HG03135 (cell line): Measurements from ENCODE around the gene PRPF18.

ENCODE experiments used
- ATAC-seq: cut with Tn5 transposase; IDR thresholded peaks from one replicate; pipeline ENCODE4 v1.9.1; 2021; ENCODE audit warnings: mild to moderate bottlenecking, moderate library complexity; ENCODE audit not compliant: unreplicated experiment

Gene PRPF18

GRCh38 chr10:13637303-13637856 is 50.6 kb downstream of the PRPF18 start:
- no peak for ATAC-seq

DNA sequence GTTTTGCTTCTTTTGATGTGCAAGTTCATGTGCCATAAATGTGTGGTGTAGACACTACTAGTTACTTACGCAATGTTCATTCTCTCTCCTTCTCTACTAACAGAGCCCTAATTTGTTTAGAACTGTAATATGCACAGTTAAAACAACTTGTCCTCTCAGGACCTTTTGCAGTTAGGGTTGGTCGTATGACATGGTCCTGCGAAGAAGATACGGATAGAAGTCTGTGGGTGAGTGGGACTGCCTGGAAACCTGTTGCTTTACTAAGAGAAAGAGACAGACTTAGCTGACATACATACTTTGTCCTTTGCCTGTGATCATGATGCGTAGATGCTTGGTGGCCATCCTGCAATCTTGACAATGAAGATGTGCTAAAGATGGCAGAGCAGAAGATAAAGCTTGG is 51.1 kb downstream of the PRPF18 start:
- ATAC-seq, result no peak

- ATAC-seq, result no peak
Observed at GRCh38 chr10:13642293-13642692, 55.5 kb downstream of the PRPF18 start.

DNA sequence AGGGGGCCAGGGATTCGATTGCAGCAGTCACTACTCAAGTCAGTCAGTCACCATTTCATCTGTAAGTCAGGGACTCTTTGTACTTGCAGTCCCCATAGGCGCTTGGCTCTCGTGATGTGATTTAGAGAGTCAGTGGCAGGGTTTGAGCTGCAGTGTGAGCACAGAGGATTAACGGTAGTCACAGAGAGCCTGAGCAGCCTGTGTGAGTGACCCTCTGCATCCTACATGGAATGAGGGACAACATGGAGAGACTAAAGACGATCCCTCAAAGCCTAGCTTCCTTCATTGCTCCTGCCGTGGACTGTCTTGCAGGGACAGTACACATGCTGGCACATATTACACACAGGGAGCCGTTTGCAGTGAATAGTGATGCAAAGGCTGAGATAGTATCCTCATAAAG is 56.3 kb downstream of the PRPF18 start:
- ATAC-seq, result no peak

DNA sequence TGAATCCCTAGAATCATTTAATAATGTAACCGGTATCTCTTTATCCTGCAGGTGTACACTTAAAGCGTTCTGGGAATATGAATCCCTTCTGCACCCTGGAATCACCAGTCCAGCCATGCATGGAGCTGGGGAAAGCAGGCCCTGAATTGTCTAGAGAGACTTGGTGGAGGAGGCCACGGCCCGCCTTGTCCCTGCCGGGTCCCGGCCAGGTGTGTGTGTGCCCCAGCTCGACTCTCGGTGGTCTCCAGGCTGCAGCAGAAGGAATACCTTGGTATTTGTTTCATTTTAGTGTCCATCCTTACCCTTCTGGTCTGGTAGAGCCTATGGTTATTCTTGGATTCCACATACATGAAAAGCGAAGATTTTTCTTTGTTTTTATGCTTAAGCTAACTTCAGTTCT is 58.1 kb downstream of the PRPF18 start:
- no peak for ATAC-seq

DNA sequence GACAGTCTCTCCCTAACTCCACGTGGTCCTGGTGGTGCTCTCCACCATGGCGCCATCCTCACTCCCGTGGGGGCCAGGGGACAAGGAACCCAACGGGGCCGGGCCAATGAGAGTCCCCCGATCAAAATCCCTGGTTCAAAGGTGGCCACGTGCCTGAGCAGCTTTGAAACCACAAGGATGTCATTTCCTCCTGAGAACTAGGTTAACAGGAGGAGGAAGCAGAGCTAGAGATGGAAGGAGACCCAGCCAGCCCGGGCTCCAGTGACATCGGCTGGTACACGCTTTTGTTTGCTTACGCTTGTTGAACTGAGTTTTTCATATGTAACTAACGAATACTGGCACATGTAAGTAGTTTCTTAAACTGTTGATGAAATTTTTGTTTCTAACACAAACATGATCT is 61.7 kb downstream of the PRPF18 start:
- ATAC-seq, result no peak

- ATAC-seq, result no peak
Observed at GRCh38 chr10:13649844-13650520, 63.2 kb downstream of the PRPF18 start.

DNA sequence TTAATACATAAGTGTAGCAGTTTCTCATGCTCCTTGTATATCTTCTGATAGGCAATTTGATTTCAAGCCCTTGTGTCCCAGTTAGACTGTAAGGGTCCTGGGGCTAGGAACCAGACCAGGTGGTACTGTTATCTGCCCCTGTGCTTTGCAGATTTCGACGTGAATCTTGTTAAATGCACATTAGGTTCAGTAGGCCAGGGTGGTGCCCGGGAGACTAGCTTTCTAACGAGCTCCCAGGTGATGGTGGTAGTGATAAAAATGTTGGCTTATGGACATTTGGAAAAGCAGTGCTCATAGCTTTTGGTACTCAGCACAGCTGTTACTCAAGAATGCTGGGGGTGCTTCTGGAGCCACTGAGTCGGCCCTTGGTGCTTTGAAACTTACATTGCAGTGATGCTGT is 64.2 kb downstream of the PRPF18 start:
- no peak for ATAC-seq

- ATAC-seq, result no peak
Observed at GRCh38 chr10:13651969-13652720, 65.4 kb downstream of the PRPF18 start.

DNA sequence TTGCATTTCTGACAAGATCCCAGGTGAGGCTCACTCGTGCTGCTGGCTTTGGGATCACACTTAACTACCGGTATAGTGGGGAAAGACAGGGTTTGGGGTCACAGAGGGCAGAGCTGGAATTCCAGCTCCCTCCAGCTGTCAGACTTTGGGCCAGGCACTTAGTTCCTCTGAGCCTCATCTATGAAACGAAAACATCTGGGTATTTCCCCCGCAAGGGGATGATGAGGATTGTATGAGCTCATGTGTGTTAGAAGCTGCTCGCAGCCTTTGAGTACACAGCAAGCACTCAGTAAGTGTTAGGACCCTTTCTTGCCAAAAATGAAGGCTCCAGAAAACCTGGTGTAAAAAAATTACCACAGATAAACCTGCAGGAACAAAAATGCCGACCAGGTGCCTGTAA is 66.1 kb downstream of the PRPF18 start:
- ATAC-seq, result no peak

- ATAC-seq, result no peak
Observed at GRCh38 chr10:13654118-13654830, 67.5 kb downstream of the PRPF18 start.

GRCh38 chr10:13654846-13655245 is 68.1 kb downstream of the PRPF18 start:
- ATAC-seq, result no peak

DNA sequence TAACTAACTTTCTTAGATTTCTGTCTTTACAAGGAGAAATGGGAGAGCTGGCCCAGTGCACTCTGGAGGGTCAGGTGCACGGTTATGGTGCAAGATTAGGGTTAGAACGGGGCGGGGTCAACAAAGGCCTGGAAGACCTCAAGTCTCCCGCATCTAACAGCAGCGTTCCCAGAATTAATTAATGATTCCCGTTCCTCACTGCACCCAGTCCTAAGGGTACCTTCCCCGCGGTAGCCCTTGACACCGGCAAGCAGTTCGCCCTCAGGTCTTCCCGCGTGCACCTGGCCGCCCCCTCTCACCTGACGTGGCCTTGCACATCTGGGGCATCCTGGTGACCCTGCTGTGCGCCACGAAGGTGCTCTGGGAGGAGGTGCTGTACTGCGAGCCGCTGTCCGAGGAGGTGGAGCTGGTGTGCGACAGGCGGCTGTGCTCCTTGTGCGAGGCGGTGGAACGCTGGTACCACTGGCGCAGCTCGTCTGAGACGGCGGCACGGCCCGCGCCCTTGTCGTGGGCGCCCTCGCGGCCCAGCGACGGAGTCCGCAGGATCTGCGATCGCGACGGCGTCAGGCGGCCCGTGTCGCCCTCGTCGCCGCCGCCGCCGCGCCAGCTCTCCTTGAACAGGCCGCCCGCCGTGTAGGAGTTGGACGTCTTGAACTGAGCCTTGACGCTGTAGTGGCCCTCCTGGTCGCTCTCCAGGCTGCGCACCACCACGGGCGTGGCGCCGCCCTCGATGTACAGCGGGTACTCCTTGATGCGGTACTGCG is 69.8 kb downstream of the PRPF18 start:
- ATAC-seq, result no peak

GRCh38 chr10:13657101-13657680 is 70.4 kb downstream of the PRPF18 start:
- ATAC-seq, result no peak

- no peak for ATAC-seq
Observed at GRCh38 chr10:13658264-13658663, 71.5 kb downstream of the PRPF18 start.

GRCh38 chr10:13658871-13659685 is 72.3 kb downstream of the PRPF18 start:
- no peak for ATAC-seq

DNA sequence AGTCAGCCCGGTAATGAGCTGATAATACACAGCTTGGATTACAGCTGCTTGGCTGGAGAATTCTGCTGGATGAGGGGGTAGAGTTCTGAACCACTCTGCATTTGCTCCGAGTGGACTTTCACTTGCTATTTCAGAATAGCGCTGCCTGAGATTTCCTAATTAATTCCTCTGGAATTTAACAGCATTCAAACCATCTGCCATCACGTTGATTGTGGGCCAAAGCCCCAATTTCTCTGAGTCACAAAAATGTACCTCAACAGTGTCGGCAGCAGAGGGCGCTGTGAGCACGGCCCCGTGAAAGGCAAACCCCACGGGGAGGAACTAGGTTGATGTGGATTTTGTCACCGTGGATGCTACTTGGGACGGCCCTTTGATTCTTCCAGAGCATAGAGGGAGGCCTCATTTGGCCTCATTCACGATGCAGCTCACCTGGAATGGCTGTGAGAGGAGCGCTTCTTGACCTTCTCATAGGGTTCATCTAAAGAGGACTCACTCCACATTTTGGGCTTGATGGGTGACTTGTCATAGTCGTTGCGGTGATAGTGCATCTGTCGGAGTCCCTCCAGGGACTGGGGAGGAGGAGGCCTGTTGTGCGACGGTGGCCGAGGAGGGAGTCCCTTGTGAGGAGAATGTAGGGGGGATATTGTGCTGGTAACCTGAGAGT is 73.3 kb downstream of the PRPF18 start:
- no peak for ATAC-seq

- ATAC-seq, result no peak
Observed at GRCh38 chr10:13660551-13660920, 73.8 kb downstream of the PRPF18 start.

- no peak for ATAC-seq
Observed at GRCh38 chr10:13661256-13661655, 74.5 kb downstream of the PRPF18 start.
